SK-N-SH treated with all-trans-retinoic acid at 6 μM for 48 hours (cell line): Measurements from ENCODE around the gene RFX4.

ENCODE experiments used
- ATAC-seq: fragments of 200-7000 bp; cut with Tn5 transposase; 3 replicates; pipeline ENCODE4 v1.9.1; 2020; ENCODE audit warnings: mild to moderate bottlenecking, moderate library complexity
- ARNTL ChIP-seq: fragments of 450-650 bp; formaldehyde crosslinking; IDR thresholded peaks from 2 replicates; pipeline ENCODE4 v1.5.0; 2020; ENCODE audit warnings: low read depth, mild to moderate bottlenecking, moderate library complexity, borderline replicate concordance
- BACH2 ChIP-seq: fragments of 250-450 bp; sonication (Bioruptor Pico); IDR thresholded peaks from 2 replicates; pipeline ENCODE4 v1.9.0; 2021; ENCODE audit warnings: mild to moderate bottlenecking, borderline replicate concordance
- CSDC2 ChIP-seq: fragments of 250-450 bp; sonication (Bioruptor Pico); IDR thresholded peaks from 2 replicates; pipeline ENCODE4 v1.5.0; 2020; ENCODE audit warnings: mild to moderate bottlenecking, moderate library complexity
- GLIS3 ChIP-seq: fragments of 250-450 bp; sonication (Bioruptor Pico); IDR thresholded peaks from 2 replicates; pipeline ENCODE4 v1.5.0; 2020; ENCODE audit warnings: mild to moderate bottlenecking, moderate library complexity
- ISL1 ChIP-seq: fragments of 250-450 bp; sonication (Bioruptor Pico); IDR thresholded peaks from 2 replicates; pipeline ENCODE4 v2.1.2; 2022; ENCODE audit warnings: mild to moderate bottlenecking, moderate library complexity
- OSR1 ChIP-seq: fragments of 250-450 bp; sonication (Bioruptor Pico); IDR thresholded peaks from 2 replicates; pipeline ENCODE4 v1.8.0; 2022; ENCODE audit warnings: moderate library complexity, mild to moderate bottlenecking, inconsistent platforms
- PATZ1 ChIP-seq: fragments of 250-450 bp; sonication (Bioruptor Pico); IDR thresholded peaks from 2 replicates; pipeline ENCODE4 v1.8.0; 2020; ENCODE audit warnings: mild to moderate bottlenecking, moderate library complexity, borderline replicate concordance
- POU6F1 ChIP-seq: fragments of 250-450 bp; sonication (Bioruptor Pico); IDR thresholded peaks from 2 replicates; pipeline ENCODE4 v1.8.0; 2021; ENCODE audit warnings: low read depth, mild to moderate bottlenecking, moderate library complexity, borderline replicate concordance
- PPARA ChIP-seq: fragments of 250-450 bp; sonication (Bioruptor Pico); IDR thresholded peaks from 2 replicates; pipeline ENCODE4 v1.5.0; 2020; ENCODE audit warnings: mild to moderate bottlenecking, borderline replicate concordance
- SNAI2 ChIP-seq: fragments of 250-450 bp; sonication (Bioruptor Pico); IDR thresholded peaks from 2 replicates; pipeline ENCODE4 v1.5.0; 2020; ENCODE audit warnings: mild to moderate bottlenecking, moderate library complexity
- TCF4 ChIP-seq: fragments of 250-450 bp; sonication (Bioruptor Pico); IDR thresholded peaks from 2 replicates; pipeline ENCODE4 v1.8.0; 2021; ENCODE audit warnings: mild to moderate bottlenecking, moderate library complexity, borderline replicate concordance
- ZFP3 ChIP-seq: fragments of 250-450 bp; sonication (Bioruptor Pico); IDR thresholded peaks from 2 replicates; pipeline ENCODE4 v1.5.0; 2020; ENCODE audit warnings: mild to moderate bottlenecking, moderate library complexity
- ZNF70 ChIP-seq: fragments of 450-650 bp; formaldehyde crosslinking; IDR thresholded peaks from 2 replicates; pipeline ENCODE4 v1.5.0; 2020; ENCODE audit warnings: mild to moderate bottlenecking, moderate library complexity
- ZNF8 ChIP-seq: fragments of 450-650 bp; formaldehyde crosslinking; IDR thresholded peaks from 2 replicates; pipeline ENCODE4 v1.5.0; 2020; ENCODE audit warnings: mild to moderate bottlenecking, moderate library complexity
- TF ChIP-seq, protein P1 (sequence below): fragments of 250-450 bp; sonication (Bioruptor Pico); IDR thresholded peaks from 2 replicates; pipeline ENCODE4 v1.5.1; 2021; ENCODE audit warnings: mild to moderate bottlenecking, moderate library complexity

Gene RFX4

DNA sequence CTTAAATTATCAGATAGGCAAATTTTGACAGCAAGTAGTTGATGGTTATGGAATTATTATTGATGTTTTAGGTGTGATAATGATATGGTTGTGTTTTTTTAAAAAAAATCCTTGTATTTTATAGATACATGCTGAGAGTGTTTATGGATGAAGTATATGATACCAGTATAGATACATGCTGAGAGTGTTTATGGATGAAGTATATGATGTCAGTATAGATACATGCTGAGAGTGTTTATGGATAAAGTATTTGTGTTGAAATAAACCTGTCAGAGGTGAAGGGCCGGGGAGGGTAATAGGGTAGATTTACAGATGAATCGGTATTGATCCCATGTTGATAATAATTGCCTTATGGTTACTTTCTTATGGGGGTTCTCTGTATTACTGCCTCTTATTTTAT is 6.0 kb upstream of the RFX4 start (continued):
- TF ChIP-seq BACH2: no peak
- TF ChIP-seq TCF4: no peak
- TF ChIP-seq, all 23 proteins: peak for 0

- TF ChIP-seq ARNTL (CRISPR knock-in tag) (no peak), ZFP3 (no peak), POU6F1 (CRISPR knock-in tag) (no peak), ZNF70 (CRISPR knock-in tag) (no peak), ISL1 (CRISPR knock-in tag) (no peak), OSR1 (CRISPR knock-in tag) (no peak), PATZ1 (no peak), CSDC2 (no peak)
- TF ChIP-seq, protein P1, sequence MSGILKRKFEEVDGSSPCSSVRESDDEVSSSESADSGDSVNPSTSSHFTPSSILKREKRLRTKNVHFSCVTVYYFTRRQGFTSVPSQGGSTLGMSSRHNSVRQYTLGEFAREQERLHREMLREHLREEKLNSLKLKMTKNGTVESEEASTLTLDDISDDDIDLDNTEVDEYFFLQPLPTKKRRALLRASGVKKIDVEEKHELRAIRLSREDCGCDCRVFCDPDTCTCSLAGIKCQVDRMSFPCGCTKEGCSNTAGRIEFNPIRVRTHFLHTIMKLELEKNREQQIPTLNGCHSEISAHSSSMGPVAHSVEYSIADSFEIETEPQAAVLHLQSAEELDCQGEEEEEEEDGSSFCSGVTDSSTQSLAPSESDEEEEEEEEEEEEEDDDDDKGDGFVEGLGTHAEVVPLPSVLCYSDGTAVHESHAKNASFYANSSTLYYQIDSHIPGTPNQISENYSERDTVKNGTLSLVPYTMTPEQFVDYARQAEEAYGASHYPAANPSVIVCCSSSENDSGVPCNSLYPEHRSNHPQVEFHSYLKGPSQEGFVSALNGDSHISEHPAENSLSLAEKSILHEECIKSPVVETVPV (CRISPR knock-in tag): no peak
- ATAC-seq: no peak
Observed at GRCh38 chr12:106580671-106581508, 1.9 kb upstream of the RFX4 start.

DNA sequence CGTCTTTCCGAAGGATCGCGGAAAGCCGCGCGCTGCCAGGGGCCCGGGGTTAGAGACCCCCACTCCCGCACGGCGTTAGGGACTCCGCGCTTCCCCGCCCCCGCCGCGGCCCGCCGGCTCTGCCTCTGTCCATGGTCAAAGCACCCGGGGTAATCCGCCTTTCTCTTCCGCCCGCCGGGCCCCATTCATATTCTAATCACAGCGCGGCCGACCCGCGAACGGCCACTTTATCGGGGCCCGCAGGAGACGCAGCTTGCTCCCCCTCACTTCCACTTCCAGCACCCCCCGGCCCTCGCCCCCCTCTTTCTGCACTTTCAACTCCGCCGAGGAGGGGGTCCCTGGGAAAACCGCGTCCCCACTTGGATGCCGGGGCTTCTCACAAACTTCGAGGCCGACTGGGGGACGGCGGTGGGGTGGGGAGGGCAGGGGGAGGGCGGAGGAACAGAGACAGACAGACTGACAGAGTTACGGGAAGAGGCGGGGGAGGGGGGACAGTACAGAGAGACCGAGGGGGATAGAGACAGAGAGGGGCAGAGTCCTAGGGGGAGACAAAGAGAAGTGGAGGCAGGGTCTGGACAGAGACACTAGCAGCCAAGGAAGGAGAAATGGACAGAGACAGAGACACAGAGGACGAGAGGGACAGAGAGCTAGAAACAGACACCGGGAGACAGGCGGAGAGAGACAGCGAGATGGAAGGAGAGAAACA is 1.1 kb upstream of the RFX4 start:
- no peak for TF ChIP-seq SNAI2 (CRISPR knock-in tag)
- no peak for TF ChIP-seq ZNF8 (CRISPR knock-in tag)
- TF ChIP-seq, protein P1 (CRISPR knock-in tag): no peak
- TF ChIP-seq POU6F1 (CRISPR knock-in tag): no peak
- no peak for TF ChIP-seq ARNTL (CRISPR knock-in tag)
- TF ChIP-seq ISL1 (CRISPR knock-in tag): no peak
- no peak for TF ChIP-seq GLIS3 (CRISPR knock-in tag)
- no peak for TF ChIP-seq ZNF70 (CRISPR knock-in tag)
- TF ChIP-seq CSDC2: no peak
- no peak for TF ChIP-seq PPARA (CRISPR knock-in tag)
- peak; percentile 70 for ATAC-seq

DNA sequence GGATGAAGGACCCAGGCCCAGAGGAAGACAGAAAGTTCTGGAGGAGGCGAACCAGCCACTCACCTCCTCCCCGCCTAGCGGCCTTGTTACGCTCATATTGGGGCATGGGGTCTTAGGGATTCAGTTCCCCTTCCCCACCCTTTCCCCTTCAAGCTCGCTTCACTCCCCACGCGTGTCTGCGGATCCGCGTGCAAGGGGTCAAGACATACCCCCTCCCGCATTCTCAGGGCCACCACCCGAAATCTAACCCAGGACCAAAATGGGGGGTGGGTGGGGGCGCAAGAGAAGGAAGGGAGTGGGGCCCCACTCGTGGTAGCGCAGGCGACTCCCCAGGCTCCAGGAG is 584 bp upstream of the RFX4 start:
- TF ChIP-seq POU6F1 (CRISPR knock-in tag) (no peak), ZNF8 (CRISPR knock-in tag) (no peak), CSDC2 (no peak)
- TF ChIP-seq, all 23 proteins: peak for 0
- no peak for ATAC-seq
